Renal pelvis (tissue), 12 donors: Measurements from ENCODE around the gene KANSL3. TPM values are rescaled to one million over a fixed set of nuclear protein-coding genes. Genes with fewer than 3 reads are reported as not detected.
"Not testable (repeated sequence)": the region's sequence is repeated elsewhere in the genome, so short reads cannot be mapped to it uniquely, and the experiment has no call there.

ENCODE experiments used
- DNase-seq: peaks from one replicate; pipeline ENCODE4 v3.0.0-alpha.2; 2013
- long read RNA-seq, 16 experiments: transcript quantifications; one replicate each; lab custom pipeline, GENCODE V29; 2026
- polyA plus RNA-seq, 3 donors: library from polyadenylated mRNA; unstranded; fragments of 120-200 nt; gene quantifications; one replicate each; pipeline ENCODE4 v1.2.1, GENCODE V29; 2013; ENCODE audit not compliant: insufficient read length in 3 of 3

Gene KANSL3
- polyA plus RNA-seq: 10 to 100 TPM; 51.8 to 67.5 (median 64.8) TPM
- long read RNA-seq, donor 1: 0 reads
- long read RNA-seq, donor 2, full-length matches to known transcripts: 8 of 8 reads
- long read RNA-seq, donor 2, partial matches to known transcripts: 0 of 8 reads
- long read RNA-seq, donor 2, other reads (novel, unspliced or antisense): 0 of 8 reads
- long read RNA-seq, donor 3, full-length matches to known transcripts: 2 of 2 reads
- long read RNA-seq, donor 3, partial matches to known transcripts: 0 of 2 reads
- long read RNA-seq, donor 3, other reads (novel, unspliced or antisense): 0 of 2 reads
- long read RNA-seq, donor 4, full-length matches to known transcripts: 2 of 2 reads
- long read RNA-seq, donor 4, partial matches to known transcripts: 0 of 2 reads
- long read RNA-seq, donor 4, other reads (novel, unspliced or antisense): 0 of 2 reads
- long read RNA-seq, donor 5, full-length matches to known transcripts: 1 of 1 reads
- long read RNA-seq, donor 5, partial matches to known transcripts: 0 of 1 reads
- long read RNA-seq, donor 5, other reads (novel, unspliced or antisense): 0 of 1 reads
- long read RNA-seq, donor 6, full-length matches to known transcripts: 3 of 3 reads
- long read RNA-seq, donor 6, partial matches to known transcripts: 0 of 3 reads
- long read RNA-seq, donor 6, other reads (novel, unspliced or antisense): 0 of 3 reads
- long read RNA-seq, donor 7, full-length matches to known transcripts: 2 of 2 reads
- long read RNA-seq, donor 7, partial matches to known transcripts: 0 of 2 reads
- long read RNA-seq, donor 7, other reads (novel, unspliced or antisense): 0 of 2 reads
- long read RNA-seq, donor 8, partial matches to known transcripts: 0 of 1 reads
- long read RNA-seq, donor 8, other reads (novel, unspliced or antisense): 0 of 1 reads
- long read RNA-seq, donor 9, full-length matches to known transcripts: 2 of 2 reads
- long read RNA-seq, donor 9, partial matches to known transcripts: 0 of 2 reads
- long read RNA-seq, donor 9, other reads (novel, unspliced or antisense): 0 of 2 reads
- long read RNA-seq, donor 10, full-length matches to known transcripts: 4 of 10 reads
- long read RNA-seq, donor 10, partial matches to known transcripts: 6 of 10 reads
- long read RNA-seq, donor 10, other reads (novel, unspliced or antisense): 0 of 10 reads
- long read RNA-seq, donor 11, full-length matches to known transcripts: 2 of 2 reads
- long read RNA-seq, donor 11, partial matches to known transcripts: 0 of 2 reads
- long read RNA-seq, donor 11, other reads (novel, unspliced or antisense): 0 of 2 reads
- long read RNA-seq, donor 12, full-length matches to known transcripts: 5 of 5 reads
- long read RNA-seq, donor 12, partial matches to known transcripts: 0 of 5 reads
- long read RNA-seq, donor 12, other reads (novel, unspliced or antisense): 0 of 5 reads
- long read RNA-seq, donor 13, full-length matches to known transcripts: 2 of 2 reads
- long read RNA-seq, donor 13, partial matches to known transcripts: 0 of 2 reads
- long read RNA-seq, donor 13, other reads (novel, unspliced or antisense): 0 of 2 reads
- long read RNA-seq, donor 14: 0 reads
- long read RNA-seq, donor 15, partial matches to known transcripts: 0 of 4 reads
- long read RNA-seq, donor 15, other reads (novel, unspliced or antisense): 0 of 4 reads
- long read RNA-seq, donor 16, full-length matches to known transcripts: 4 of 4 reads
- long read RNA-seq, donor 16, partial matches to known transcripts: 0 of 4 reads
- long read RNA-seq, donor 16, other reads (novel, unspliced or antisense): 0 of 4 reads

DNA sequence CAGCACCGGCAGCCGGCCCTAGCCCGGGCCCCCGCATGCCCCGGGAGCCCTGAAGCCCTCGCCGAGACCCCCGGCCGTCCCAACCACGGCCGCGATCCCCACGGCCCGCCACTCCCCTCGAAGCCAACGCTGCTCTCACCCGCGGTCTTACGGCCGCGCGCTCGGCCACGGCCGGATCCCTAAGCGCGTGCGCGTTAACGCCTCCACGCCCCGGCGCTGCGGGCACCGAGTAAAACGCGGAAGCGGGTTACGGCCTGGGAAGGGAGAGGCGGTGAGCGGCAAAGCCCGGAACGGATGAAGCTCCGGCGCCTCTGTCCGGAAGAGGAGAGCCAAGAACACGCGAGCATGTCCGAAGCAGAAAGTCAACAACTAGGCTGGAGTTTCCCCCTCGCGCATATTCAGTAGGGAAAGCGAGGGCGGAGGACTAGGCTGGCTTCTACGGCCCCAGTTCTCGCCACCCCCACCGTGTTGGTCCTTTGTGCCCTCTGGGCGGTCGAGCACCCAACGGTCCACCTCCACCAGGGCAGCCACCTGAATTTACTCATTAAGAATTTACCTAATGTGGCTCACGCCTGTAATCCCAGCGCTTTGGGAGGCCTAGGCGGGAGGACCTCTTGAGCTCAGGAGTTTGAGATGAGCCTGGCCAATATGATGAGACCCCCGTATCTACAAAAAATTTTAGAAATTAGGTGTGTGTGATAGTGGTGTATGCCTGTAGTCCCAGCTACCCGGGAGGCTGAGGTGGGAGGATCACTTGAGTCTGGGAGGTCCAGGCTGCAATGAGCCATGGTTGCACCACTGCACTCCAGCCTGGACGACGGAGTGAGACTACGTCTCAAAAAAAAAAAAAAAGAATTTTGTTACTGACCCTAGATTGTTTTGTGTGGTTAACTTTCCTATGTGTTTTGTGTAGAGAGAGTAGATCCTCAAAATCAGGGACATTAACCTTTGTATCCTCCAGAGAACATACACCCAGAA lies at the start of gene KANSL3:
Gene KANSL3 (minus strand): TSS at position 169 of the 978 bp plus-strand sequence. CDS start 1,177 bp downstream, outside the sequence.
- peak; percentile 94 for DNase-seq

DNA sequence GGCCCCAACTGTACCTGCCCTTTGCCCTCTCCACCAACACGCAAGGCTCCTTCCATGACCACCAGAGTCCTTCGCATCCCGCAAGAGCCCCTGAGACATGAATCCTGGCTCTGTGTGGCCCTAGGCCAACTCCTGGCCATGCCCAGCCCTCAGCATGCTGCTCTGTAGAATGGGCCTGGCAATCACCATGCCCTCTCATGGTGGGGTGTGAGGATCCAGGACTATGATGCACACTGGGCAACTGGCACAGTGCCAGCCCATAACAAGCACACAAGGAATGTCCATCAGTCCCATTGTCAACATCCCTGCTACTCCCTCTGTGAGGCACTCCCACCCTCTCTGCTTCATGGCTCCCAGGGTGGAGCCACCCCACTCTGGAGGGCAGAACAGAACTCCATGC lies 49.2 kb upstream of the KANSL3 start:
- no peak for DNase-seq

DNA sequence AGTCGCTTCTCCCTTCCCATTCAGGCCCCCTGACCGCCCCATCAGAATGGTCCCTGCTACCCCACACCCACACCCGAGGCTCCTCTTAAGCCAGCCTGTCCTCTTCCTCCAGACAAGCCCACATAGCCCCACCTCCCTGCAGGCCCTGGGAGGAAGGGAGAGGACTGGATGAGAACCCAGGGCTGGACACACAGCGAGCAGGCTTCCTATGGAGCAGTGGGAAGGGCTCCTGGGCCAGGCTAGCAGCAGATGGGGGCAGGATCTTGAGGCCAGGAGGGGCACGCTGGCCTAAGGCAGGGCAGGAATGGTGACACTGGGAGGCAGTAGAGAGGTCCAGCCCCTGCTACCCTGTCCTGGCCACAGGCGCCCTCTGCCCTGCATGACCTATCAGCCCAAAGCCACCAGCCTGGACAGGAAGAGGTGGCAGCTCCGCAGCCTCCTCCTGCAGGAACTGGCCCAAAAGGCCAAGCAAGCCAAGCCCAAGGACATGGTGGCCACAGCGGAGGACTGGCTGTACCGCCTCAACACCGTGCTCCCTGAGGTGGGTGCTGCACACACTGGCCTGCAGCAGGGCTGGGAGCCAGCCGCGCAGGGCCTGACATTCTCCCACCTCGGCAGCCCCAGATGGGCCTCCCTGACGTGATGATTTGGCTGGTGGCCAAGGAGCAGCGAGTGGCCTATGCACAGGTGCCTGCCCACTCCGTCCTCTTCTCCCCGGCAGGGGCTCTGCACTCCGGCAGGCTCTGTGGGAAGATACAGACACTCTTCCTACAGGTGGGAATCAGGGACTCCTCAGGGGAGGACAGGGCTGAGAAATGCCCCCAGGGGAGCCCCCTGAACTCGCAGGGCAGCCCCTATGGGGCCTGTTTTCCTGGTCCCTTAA lies 47.7 kb upstream of the KANSL3 start:
- DNase-seq: peak; percentile 60

DNA sequence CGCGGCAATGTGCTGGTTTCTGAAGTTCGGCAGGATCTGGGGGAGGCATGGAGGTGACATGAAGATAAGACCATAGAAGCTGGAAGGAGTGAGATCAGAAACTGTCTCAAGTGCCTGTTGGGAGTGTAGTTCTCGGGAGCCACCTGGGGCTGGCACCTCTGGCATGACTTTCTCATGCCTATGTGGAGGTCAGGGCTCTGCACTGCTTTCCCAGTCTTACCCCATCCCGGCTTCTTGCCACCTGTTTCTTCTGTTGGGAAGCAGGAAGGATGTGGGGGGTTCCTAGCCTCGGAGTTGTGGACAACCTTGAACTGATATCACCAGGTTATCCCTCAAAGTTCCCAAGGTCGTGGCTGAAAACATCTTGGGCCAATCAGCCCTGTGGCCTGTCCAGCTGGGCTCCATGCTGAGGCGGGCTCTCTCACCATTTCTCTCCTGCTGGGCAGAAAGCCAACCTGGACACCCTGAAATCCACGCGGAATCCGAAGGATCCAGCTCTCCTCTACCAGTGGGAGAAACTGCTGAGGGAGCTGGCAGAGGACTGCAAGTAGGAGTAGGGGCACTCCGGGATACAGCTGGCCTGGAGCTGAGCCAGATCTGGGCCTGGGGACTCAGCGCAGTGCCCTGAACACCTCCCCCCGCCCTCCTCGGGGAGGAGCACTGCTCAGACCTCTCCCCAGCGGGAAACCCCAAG lies 46.9 kb upstream of the KANSL3 start:
- no peak for DNase-seq

DNA sequence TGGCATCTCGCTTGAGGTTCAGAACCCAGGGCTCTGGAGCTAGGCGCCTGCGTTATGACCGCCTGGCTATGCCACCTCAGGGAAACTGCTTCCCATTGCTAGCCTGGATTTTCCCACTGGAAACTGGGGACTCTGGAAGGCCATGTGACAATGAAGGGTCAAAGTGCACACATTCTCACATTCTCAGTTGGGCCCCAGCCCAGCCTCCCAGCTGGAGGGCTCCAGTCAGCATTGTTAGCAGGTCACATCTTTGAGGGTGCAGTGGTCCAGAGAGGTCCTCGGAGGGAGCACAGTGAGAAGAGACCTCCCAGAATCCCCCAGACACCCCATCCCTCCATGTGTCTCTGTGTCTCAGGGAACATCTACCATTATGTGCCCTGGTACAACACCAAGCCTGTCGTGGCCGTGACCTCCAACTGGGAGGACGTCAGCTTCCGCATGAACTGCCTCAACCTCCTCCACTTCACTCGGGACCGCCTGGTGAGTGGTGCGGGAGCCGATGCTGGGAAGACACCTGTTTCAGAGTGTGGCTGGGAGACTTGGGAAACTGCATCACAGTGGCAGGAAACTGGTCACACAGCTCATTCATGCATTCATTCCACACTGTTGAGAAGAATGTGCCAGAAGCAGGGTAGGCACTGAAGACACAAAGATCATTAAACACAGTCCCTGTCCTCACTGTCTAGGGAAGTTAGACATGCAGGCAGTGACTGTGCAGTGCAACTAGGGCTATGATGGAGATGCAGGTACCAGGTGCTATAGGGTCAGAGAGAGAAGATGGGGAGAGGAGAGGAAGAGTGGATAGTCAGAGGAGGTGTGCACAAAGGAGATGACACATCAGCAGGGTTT lies 46.1 kb upstream of the KANSL3 start:
- DNase-seq: no peak

DNA sequence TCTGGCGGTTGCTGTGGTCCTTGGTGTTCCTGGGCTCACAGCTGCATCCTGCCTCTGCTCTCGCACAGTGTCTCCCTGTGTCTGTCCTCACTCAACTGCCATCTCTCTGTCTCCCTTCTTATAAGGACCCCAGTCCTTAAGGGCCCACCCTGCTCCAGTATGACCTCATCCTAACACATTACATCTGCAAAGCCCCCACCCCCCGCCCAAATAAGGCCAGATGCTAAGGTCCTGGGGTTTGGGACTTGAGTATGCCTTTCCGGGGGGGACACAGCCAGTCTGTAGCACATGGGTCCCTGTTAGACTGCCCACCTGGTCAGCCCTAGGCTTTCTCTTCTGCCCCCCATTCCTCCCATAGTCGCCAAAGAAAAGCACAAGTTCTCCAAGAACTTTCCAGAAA lies 45.2 kb upstream of the KANSL3 start:
- DNase-seq: no peak

DNA sequence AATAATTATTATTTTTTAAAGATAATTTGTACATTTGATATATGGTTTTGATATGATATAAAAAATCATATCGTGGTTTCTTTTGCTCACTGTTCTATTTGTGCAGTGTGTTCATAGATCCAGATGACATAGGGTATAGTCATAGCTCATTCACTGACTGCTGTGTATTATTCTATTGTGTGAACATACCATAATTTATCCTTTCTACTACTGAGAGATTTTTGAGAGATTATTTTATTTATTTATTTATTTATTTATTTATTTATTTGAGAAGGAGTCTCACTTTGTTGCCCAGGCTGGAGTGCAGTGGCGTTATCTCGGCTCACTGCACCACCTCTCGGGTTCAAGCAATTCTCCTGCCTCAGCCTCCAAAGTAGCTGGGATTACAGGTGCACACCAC lies 43.4 kb upstream of the KANSL3 start:
- DNase-seq: no peak

DNA sequence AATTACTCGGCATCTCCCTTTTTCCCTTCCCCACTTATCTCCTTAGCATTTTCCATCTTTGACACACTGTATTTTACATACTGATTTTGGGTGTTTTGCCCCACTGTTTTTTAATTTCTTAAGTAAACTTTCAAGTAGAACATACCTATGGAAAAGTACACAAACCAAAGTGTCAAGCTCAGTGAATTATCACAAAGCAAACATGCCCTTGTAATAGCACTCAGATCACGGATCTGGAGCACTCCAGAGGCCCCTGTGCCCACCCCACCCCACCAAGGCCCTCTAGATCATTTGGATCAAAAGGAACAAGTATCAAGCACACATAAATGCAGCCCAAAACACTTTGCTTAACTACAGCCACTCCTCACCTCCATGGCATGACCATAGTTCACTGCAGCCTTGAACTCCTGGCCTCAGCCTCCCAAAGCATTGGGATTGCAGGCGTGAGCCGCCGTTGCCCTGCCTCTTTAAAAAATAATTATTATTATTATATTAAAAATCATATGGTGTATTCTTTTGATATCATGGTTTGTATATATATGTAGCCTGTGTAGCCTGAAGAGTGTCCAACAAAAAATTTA lies 42.5 kb upstream of the KANSL3 start:
- DNase-seq: no peak

DNA sequence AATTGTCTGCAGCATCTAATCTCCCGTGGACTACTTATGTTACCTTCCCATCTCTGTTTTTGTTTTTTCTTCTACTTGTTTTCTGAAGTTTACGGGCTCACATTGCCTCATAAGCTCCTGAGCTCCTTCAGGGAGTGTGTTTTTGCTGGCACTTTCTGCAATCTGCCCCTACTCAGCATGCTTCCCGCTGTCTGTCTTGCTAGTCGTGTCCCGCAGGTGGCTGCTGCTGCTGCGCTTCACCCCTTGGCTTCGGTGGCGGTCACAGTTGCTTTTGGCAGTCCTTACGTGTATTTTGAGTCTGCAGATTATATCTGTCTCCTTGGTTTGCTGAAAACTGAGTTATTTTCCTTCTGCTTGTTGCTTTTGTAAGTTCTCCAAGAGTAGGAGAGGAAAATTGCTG lies 41.7 kb upstream of the KANSL3 start:
- DNase-seq: no peak

DNA sequence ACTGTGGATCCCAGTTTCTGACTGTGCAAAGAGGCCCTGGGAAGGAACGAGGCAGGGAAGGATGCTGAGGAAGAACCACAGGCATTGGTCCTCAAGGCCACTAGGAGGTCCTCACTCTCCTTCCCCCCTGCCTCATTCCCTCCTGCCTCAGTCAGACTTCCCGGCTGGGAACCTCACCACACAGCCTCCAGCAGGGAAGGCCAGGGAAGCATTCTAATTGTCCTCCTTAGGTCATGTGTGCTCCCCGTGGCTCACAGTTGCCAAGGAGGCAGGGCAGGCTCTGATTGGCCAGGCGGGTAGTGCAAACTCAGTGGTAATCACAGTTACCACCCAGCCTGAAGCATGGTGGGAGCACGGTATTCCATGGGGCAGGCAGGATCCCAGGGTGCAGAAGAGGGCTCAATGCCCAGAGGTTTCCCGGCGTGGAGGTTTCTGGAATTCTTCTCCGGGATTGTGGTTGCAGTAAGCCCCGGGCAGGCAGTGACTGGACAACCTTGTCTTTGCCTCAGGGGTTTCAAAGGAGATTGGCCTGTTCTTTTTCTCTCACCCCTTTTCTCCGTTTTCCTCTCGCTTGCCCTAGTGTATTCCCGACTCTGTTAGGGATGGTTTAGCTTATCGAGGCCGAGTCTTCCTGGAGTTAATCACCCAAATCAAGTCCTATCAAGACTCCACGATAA lies 31.6 kb upstream of the KANSL3 start:
- no peak for DNase-seq

DNA sequence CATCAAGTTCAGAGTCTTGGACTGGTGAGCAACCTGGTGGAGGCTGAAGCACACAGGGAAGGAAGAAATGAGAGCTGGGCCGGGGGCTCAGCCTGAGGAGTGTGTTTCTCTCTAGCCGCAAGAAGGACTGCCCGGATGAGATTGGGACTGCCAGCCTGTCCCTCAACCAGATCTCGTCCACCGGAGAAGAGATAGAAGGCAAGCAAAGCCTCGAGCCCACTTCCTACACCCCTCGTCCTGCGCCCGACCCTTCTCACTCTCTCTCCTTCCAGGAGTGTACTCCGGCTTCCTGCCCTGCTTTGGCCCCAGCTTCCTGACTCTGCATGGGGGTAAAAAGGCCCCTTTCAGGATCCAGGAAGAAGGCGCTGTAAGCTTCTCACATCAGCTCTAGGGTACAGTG lies 30.7 kb upstream of the KANSL3 start:
- no peak for DNase-seq

DNA sequence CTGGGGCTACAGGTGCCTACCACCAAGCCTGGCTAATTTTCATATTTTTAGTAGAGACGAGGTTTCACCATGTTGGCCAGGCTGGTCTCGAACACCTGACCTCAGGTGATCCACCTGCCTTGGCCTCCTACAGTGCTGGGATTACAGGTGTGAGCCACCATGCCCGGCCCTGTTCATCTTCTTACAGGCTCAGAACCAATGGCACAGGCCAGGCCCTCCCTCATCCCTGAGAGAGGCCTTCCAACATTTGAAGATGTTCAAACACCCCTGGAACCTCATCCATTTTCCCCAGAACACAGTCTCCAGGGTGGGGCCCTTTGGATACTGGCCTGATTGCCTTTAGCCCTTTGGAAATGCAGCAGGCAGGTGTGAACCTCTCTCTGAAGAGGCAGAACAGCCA lies 27.6 kb upstream of the KANSL3 start:
- not testable (repeated sequence) for DNase-seq

DNA sequence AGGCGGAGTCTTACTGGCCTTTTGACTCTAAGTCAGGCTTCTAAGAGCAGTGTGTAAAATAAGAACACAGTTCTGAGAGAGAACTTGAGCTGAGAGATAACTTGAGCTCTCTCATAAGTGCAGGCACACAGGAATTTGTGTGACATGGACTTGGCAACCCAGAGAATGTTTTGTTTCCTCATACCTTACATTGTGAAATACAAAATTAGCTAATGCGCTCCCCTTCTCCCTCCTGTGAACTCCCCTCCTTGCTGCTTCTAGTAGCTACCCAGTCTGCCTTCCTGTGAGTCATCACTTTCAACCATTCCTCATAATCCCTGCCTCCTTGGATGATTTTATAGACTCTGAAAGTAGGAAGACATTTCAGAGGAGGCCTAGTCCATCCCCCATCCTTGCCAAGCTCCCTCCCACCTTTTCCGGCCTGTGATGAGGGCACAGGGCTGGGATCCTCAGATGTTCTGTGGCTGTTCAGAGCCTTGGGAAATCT lies 27.0 kb upstream of the KANSL3 start:
- DNase-seq: no peak

DNA sequence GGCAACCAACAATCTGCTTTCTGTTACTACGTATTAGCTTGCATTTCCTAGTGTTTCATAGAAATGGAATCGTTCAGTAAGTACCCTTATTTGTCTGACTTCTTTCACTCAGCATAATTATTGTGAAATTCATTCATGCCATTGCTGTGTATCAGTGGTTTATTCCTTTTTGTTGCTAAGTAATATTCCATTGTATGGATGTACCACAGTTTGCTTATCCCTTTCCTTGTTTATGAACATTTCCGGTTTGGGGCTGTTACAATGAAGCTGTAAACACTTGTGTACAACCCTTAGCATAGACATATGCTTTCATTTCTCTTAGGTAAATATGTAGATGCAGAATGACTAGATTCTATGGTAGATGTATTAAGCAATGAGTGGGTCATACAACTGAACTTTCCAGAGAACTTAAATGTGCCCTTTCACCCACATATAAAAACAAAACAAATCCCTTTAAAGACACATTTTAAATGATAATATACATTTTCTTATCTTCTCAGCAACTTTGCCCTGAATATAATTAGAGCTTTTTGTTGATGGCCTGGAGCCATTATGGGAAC lies 26.3 kb upstream of the KANSL3 start:
- no peak for DNase-seq

DNA sequence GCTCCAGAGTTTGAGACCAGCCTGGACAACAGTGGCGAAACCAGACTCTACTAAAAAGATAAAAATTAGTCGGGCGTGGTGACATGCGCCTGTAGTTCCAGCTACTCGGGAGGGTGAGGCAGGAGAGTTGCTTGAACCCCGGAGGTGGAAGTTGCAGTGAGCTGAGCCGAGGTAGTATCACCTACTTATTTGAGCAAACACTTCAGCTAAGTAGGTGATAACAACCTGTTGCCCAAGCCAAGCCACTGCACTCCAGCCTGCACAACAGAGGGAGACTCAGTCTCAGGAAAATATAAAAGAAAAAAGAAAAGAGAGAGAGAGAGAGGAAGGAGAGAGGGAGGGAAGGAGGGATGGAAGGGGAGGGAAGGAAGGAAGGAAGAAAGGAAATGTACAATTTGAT lies 25.7 kb upstream of the KANSL3 start:
- no peak for DNase-seq
